Erythroblast (primary cell): ENCODE results near the gene PPP2R1B.
A peak's percentile ranks its signal among the peaks of the same experiment; 100 is the strongest.

Source experiments
- DNase-seq, 2 experiments: peaks; one replicate each; lab custom pipeline; 2025; lab: John Stamatoyannopoulos, UW
- GATA1 ChIP-seq: IDR thresholded peaks from 2 replicates; pipeline ENCODE4 v1.6.1; 2011; ENCODE audit warnings: low read depth, mild to moderate bottlenecking, control low read depth, low read length, moderate library complexity
- POLR2A ChIP-seq: IDR thresholded peaks from 2 replicates; pipeline ENCODE4 v1.6.1; 2011; ENCODE audit warnings: mild to moderate bottlenecking, low read length

PPP2R1B gene

GRCh38 chr11:111756097-111756496 lies 10.1 kb downstream of the PPP2R1B start:
- no peak for DNase-seq
- no peak for TF ChIP-seq GATA1
- TF ChIP-seq POLR2A: no peak

DNA sequence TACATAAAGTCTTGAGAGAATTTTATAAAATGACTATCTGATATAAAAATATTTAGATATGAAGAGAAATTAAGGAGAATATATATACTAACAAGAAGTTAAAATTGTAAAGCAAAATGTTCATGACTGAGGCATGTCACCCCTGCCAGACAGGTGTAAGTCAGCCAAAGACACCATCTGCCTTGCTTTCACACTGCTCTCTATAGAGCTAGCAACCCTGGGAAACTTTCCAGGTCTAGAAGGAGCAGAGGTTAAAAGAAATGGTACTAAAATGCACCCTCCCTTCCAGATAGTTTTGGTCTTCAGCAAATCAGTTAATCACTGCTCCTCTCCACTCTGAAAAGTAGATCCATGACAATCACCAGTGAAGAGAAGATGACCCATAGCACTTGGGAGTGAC lies 16.5 kb downstream of the PPP2R1B start:
- DNase-seq: no peak
- TF ChIP-seq POLR2A (no peak), GATA1 (no peak)

GRCh38 chr11:111748035-111748804 lies 18.0 kb downstream of the PPP2R1B start:
- TF ChIP-seq POLR2A: no peak
- no peak for TF ChIP-seq GATA1
- DNase-seq: no peak

- DNase-seq: no peak
- no peak for TF ChIP-seq POLR2A
- TF ChIP-seq GATA1: no peak
These were observed 20.3 kb downstream of the PPP2R1B start for GRCh38 chr11:111745719-111746504.

DNA sequence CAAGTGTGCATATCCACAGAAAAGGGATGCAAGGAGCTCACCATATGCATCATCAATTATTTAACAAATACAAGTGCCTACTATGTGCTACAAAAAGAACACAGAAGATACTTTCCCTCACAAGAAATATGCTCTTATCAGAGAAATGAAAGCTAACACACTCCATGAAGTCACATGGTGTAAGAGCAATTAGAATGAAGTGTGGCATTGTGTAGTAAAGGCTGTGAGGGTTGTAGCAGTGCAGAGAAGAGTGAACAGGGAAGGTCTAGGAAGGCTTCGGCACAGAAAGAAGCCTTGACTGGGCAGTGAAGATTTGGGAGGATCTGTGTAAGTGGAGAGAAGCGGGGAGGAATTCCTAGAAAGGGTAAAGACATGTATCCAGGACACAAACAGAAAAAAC lies 22.5 kb downstream of the PPP2R1B start:
- no peak for TF ChIP-seq GATA1
- TF ChIP-seq POLR2A: no peak

DNA sequence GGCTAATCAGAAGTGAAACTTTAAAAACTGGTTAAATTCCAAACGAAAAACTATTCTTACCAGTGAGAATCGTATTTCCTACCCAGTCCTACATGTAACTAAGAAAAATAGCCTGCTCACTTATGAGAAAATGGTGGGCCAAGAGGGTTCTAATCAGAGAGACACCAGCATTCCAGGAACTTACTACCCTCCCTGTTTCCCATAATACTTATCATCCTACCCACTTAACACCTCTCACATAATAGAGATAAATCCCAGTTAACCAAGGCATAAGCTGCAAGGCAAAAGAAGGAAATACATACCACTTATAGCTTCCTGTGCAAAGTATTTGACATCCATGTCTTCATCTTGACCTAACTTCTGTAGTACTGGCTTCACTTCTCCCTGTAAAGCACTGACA lies 24.4 kb downstream of the PPP2R1B start:
- DNase-seq: peak; percentile 17 to 29
- TF ChIP-seq POLR2A (no peak), GATA1 (no peak)

More for the DNA sequence above, 22.5 kb downstream of the PPP2R1B start:
- DNase-seq: no peak

DNA sequence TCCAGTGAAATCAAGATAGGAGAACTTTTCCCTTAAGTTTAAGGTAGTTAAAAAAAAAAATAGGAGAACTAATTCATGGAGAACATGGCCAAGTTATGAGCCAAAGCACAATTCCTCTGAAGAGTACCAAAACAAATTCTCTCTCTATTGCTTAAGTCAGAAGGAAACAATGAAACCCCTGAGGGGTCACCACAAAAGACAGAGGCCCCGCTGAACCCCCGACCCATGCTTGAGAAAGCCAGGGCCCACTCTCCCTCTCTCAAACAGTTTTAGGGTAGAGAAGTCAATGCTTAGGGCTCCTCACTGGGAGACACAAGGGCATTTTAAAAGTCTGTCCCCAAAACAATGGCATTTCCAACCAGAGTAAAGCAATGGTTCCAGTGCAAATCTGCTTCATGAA lies 26.9 kb downstream of the PPP2R1B start:
- DNase-seq: no peak
- TF ChIP-seq POLR2A (no peak), GATA1 (no peak)

DNA sequence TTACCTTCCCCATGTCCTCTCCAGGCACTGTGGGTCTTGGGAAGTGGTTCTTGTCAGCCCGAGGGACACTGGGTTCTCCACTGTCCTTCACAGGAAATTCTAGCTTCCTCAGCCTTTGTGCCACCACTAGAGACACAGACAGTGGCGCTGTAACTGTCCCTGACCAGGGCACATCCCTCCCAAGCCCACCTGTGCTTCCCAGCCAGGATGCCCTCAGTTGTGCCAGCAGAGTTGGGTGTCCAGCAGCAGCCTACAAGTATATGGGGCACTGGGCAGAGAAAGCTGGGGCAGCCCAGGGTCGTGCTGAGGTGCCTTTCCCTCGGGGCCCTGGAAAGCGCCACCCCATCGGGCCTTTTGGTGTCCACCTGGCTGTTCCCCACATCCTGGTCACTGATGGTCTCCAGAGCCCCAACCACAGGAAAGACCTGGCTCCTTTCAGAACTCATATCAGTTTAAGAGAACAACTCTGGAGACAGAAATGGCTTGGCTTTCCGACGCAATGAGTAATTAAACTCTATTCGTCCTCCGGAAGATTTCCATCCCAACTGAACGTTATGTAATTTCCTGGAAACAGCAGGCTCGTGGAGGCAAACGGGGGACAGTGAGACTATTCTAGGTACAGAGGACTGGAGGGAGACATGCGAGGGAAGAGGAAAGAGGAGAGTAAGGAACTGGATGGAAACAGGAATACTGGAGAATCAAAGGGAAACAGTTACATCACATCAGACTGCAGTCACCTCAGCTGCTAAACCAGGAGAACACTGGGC lies 28.6 kb downstream of the PPP2R1B start:
- no peak for DNase-seq
- TF ChIP-seq GATA1: no peak
- no peak for TF ChIP-seq POLR2A

- DNase-seq: no peak
- TF ChIP-seq GATA1 (no peak), POLR2A (no peak)
These were observed 29.4 kb downstream of the PPP2R1B start for GRCh38 chr11:111736621-111737443.

GRCh38 chr11:111736181-111736590 lies 30.0 kb downstream of the PPP2R1B start:
- no peak for TF ChIP-seq GATA1

DNA sequence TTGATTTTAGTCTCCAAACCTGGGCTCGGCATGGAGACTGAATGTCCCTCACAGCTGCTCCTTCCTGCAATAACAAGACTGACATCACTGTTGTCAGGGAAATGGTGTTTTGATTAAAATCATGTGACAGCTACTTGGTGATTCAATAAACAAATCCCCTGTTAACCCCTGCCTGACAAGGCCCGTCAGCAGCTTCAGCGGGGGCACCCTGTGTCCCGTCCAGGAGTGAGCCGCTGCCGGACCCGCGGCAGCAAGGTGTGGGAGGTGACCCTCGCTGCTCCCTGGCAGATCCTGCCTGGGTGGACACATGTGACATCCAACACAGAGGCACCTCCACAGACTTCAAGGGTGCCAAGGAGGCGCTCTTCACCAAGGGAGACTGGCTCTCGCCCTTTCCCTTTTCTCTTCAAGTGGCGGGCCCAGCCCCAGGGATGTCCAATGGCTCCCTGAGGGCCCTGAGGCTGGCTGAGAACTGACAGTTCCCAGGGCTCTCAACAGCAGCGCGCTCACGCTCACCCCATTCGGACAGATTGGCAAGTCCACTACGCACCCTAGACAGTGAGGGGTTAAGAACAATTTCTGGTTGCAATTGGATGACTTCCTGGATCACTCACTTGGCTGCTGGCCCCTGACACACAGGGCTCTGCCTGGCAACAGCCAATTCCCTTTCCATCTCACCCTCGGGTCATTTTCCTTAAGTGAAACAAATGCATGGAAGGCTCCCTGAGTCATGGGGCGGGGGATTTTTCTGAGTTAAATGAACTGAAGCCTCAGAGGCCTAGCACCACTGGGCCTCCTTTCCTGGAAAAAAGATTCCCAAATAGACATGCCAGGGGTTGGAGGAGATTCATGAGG lies 30.7 kb downstream of the PPP2R1B start:
- peak; percentile 12 to 16 for DNase-seq
- TF ChIP-seq GATA1 (no peak), POLR2A (no peak)

More at GRCh38 chr11:111736181-111736590, 30.0 kb downstream of the PPP2R1B start:
- DNase-seq: no peak

- no peak for DNase-seq
- TF ChIP-seq GATA1: no peak
- TF ChIP-seq POLR2A: no peak
These were observed 31.3 kb downstream of the PPP2R1B start for GRCh38 chr11:111734954-111735261.
